GM12872 (cell line): ENCODE results near the gene GPAT3.

Experiments
- CTCF ChIP-seq: IDR thresholded peaks from 3 replicates; pipeline ENCODE4 v1.5.1; 2011; ENCODE audit warnings: low read depth, mild to moderate bottlenecking, low read length, moderate library complexity; ENCODE audit not compliant: insufficient read depth

The GPAT3 gene

GRCh38 chr4:83558059-83558653 is 22.2 kb downstream of the GPAT3 start:
- TF ChIP-seq CTCF = no peak

- no peak for TF ChIP-seq CTCF
Observed at GRCh38 chr4:83558680-83559079, 22.8 kb downstream of the GPAT3 start.

GRCh38 chr4:83560523-83560922 is 24.6 kb downstream of the GPAT3 start:
- TF ChIP-seq CTCF = no peak

- TF ChIP-seq CTCF = no peak
Observed at GRCh38 chr4:83561381-83561780, 25.5 kb downstream of the GPAT3 start.

GRCh38 chr4:83563998-83564397 is 28.1 kb downstream of the GPAT3 start:
- TF ChIP-seq CTCF = no peak

- TF ChIP-seq CTCF = no peak
Observed at GRCh38 chr4:83568062-83568461, 32.2 kb downstream of the GPAT3 start.

- no peak for TF ChIP-seq CTCF
Observed at GRCh38 chr4:83569429-83569828, 33.5 kb downstream of the GPAT3 start.
